ENCODE data around the gene CEP131.

CEP131 gene

GRCh38 chr17:81197409-81197795, 25.4 kb downstream of the CEP131 start:
- no peak for DNase-seq

- DNase-seq, result no peak
Observed at GRCh38 chr17:81196505-81197408, 26.0 kb downstream of the CEP131 start.

GRCh38 chr17:81195941-81196495, 26.7 kb downstream of the CEP131 start:
- DNase-seq, result no peak

- DNase-seq, result no peak
Observed at GRCh38 chr17:81194941-81195901, 27.5 kb downstream of the CEP131 start.

GRCh38 chr17:81194225-81194760, 28.5 kb downstream of the CEP131 start:
- no peak for DNase-seq

GRCh38 chr17:81193470-81194224, 29.1 kb downstream of the CEP131 start:
- no peak for DNase-seq

GRCh38 chr17:81193051-81193410, 29.7 kb downstream of the CEP131 start:
- DNase-seq, result no peak

GRCh38 chr17:81192386-81193050, 30.2 kb downstream of the CEP131 start:
- DNase-seq, result no peak

GRCh38 chr17:81191646-81192045, 31.1 kb downstream of the CEP131 start:
- DNase-seq, result no peak

- DNase-seq, result no peak
Observed at GRCh38 chr17:81191116-81191515, 31.6 kb downstream of the CEP131 start.

GRCh38 chr17:81190591-81190990, 32.2 kb downstream of the CEP131 start:
- no peak for DNase-seq

GRCh38 chr17:81189670-81190530, 32.9 kb downstream of the CEP131 start:
- no peak for DNase-seq

GRCh38 chr17:81189016-81189415, 33.7 kb downstream of the CEP131 start:
- no peak for DNase-seq

GRCh38 chr17:81188491-81188840, 34.3 kb downstream of the CEP131 start:
- DNase-seq, result no peak

GRCh38 chr17:81187586-81188490, 34.9 kb downstream of the CEP131 start:
- no peak for DNase-seq

- DNase-seq, result no peak
Observed at GRCh38 chr17:81187120-81187519, 35.6 kb downstream of the CEP131 start.

GRCh38 chr17:81186203-81186602, 36.6 kb downstream of the CEP131 start:
- no peak for DNase-seq

GRCh38 chr17:81184555-81184954, 38.2 kb downstream of the CEP131 start:
- DNase-seq, result no peak

GRCh38 chr17:81183807-81184206, 39.0 kb downstream of the CEP131 start:
- no peak for DNase-seq

- DNase-seq, result no peak
Observed at GRCh38 chr17:81183316-81183715, 39.4 kb downstream of the CEP131 start.
